Embryonic facial prominence (tissue), 1 donor: Measurements from ENCODE around the gene EGR2.
"Not testable (repeated sequence)": the region's sequence is repeated elsewhere in the genome, so short reads cannot be mapped to it uniquely, and the experiment has no call there.

ENCODE experiments used
- DNase-seq: peaks from one replicate; pipeline ENCODE4 v3.0.0-alpha.2; 2016; ENCODE audit errors: extremely low spot score

Gene EGR2

GRCh38 chr10:62795100-62795499 is 21.1 kb downstream of the EGR2 start:
- DNase-seq: no peak

GRCh38 chr10:62794306-62794705 is 21.9 kb downstream of the EGR2 start:
- DNase-seq: no peak

DNA sequence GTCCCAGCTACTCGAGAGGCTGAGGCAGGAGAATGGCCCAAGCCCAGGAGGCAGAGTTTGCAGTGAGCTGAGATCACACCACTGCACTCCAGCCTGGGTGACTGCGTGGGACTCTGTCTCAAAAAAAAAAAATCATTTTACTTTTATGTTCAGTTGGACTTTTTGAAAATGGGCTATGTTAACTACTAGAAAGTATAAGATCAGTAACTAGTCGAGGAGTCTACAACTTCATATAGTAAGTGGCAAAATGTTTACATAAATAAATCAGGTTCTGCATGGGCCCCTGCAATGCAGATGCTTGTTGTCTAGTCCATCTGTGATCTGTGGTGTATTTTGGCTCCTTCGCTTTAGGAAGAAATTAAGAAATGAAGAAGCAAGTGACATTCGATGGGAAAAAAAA is 23.9 kb downstream of the EGR2 start:
- no peak for DNase-seq

GRCh38 chr10:62790571-62790970 is 25.6 kb downstream of the EGR2 start:
- DNase-seq: no peak

GRCh38 chr10:62790019-62790555 is 26.1 kb downstream of the EGR2 start:
- no peak for DNase-seq

DNA sequence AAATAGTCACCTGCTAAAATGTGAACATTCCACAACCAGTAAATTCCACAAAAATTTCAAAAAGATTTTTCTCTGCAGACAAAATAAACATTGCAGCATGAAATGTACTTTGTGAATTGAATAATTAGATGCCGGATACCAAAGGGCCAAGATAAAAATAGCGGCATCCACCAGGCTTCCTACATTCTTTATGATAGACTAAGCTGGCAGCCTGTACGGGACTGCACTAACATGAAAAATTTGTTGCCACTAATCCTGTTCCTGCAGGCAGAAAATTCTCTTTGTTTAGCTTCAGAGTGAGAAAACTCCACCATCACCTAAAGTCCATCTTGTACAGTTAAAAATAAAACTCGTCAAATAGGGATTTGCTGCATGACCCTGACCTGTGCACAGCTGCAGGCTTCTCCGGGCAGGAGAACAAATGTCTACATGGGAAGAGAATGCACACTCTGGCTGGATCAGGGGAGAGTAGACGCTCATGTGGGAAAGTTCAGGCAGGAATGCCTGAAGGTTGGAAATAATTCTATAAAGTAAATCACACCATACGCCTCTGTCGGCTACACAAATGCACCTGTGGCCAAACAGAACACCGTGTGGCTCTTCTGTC is 27.2 kb downstream of the EGR2 start:
- DNase-seq: no peak

DNA sequence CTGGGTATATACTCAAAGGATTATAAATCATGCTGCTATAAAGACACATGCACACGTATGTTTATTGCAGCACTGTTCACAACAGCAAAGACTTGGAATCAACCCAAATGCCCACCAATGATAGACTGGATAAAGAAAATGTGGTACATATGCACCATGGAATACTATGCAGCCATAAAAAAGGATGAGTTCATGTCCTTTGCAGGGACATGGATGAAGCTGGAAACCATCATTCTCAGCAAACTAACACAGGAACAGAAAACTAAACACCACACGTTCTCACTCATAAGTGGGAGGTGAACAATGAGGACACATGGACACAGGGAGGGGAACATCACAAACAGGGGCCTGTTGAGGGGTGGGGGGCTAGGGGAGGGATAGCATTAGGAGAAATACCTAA is 27.9 kb downstream of the EGR2 start:
- DNase-seq: not testable (repeated sequence)

- DNase-seq: not testable (repeated sequence)
Observed at GRCh38 chr10:62784537-62784936, 31.6 kb downstream of the EGR2 start.

GRCh38 chr10:62779487-62780248 is 36.5 kb downstream of the EGR2 start:
- DNase-seq: no peak

- DNase-seq: no peak
Observed at GRCh38 chr10:62778125-62778524, 38.0 kb downstream of the EGR2 start.

- DNase-seq: no peak
Observed at GRCh38 chr10:62772186-62772974, 43.8 kb downstream of the EGR2 start.

GRCh38 chr10:62769574-62770242 is 46.5 kb downstream of the EGR2 start:
- no peak for DNase-seq

DNA sequence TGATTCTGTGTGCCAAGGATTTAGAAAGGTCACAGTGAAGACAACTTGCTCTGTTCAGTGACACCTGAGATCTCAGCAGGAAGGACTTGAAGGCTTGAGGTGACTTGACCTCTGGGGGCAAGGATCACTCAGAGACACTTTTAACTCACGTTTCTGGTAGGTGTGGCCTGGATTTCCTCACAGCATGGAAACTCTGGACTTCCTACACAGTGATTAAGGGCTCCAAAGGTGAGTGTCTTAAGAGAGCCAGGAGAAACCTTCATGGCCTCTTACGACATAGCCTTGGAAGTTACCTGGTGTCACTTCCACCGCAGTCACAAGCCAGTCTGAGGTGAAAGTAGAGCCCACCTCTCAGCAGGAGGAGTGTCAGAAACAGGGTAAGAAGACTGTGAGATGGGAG is 49.8 kb downstream of the EGR2 start:
- DNase-seq: no peak

- no peak for DNase-seq
Observed at GRCh38 chr10:62765726-62766125, 50.4 kb downstream of the EGR2 start.

- DNase-seq: no peak
Observed at GRCh38 chr10:62764011-62764410, 52.2 kb downstream of the EGR2 start.

GRCh38 chr10:62763155-62763554 is 53.0 kb downstream of the EGR2 start:
- no peak for DNase-seq
